Heart left ventricle (tissue), 16 donors: ENCODE data around the gene ZNF845. TPM values are rescaled to one million over a fixed set of nuclear protein-coding genes. Genes with fewer than 3 reads are reported as not detected.
"Not testable (repeated sequence)": the region's sequence is repeated elsewhere in the genome, so short reads cannot be mapped to it uniquely, and the experiment has no call there.

ENCODE experiments used
- ATAC-seq, 4 donors: fragments of 200-7000 bp; cut with Tn5 transposase; one replicate each; pipeline ENCODE4 v1.9.1; 2020 to 2022; ENCODE audit warnings: moderate library complexity in 4 of 4, mild to moderate bottlenecking in 3 of 4, moderate number of reproducible peaks in 1 of 4
- DNase-seq, 5 donors: peaks; one replicate each; pipeline ENCODE4 v3.0.0-alpha.2; 2020
- H3K27ac ChIP-seq, 12 donors: fragments of 200-600 bp; sonication (generic) in 4 of 12; one replicate each; pipeline versions ENCODE4 v1.5.0 to v1.8.0; 2016 to 2022; ENCODE audit warnings: mild to moderate bottlenecking in 2 of 12
- H3K27me3 ChIP-seq, 9 donors: fragments of 200-600 bp; sonication (generic) in 2 of 9; one replicate each; pipeline versions ENCODE4 v1.5.1 to v1.8.0; 2016 to 2022; ENCODE audit warnings: mild to moderate bottlenecking in 3 of 9
- H3K36me3 ChIP-seq, 9 donors: fragments of 200-600 bp; sonication (generic) in 2 of 9; one replicate each; pipeline versions ENCODE4 v1.5.0 to v1.8.0; 2018 to 2022; ENCODE audit warnings: mild to moderate bottlenecking in 2 of 9
- H3K4me1 ChIP-seq, 12 donors: fragments of 200-600 bp; sonication (generic) in 4 of 12; one replicate each; pipeline versions ENCODE4 v1.5.0 to v1.8.0; 2016 to 2022; ENCODE audit warnings: mild to moderate bottlenecking in 3 of 12
- H3K4me3 ChIP-seq, 12 donors: fragments of 200-600 bp; sonication (generic) in 4 of 12; one replicate each; pipeline versions ENCODE4 v1.5.0 to v1.8.0; 2017 to 2022; ENCODE audit warnings: mild to moderate bottlenecking in 9 of 12, moderate library complexity in 4 of 12
- H3K9me3 ChIP-seq, 12 donors: fragments of 200-600 bp; sonication (generic) in 4 of 12; one replicate each; pipeline versions ENCODE4 v1.5.0 to v1.8.0; 2016 to 2022; ENCODE audit warnings: mild to moderate bottlenecking in 1 of 12
- POLR2A ChIP-seq, 2 donors: fragments of 450-650 bp; IDR thresholded peaks; one replicate each; pipeline ENCODE4 v1.6.1; 2017; ENCODE audit warnings: antibody characterized with exemption in 2 of 2, mild to moderate bottlenecking in 2 of 2, moderate library complexity in 2 of 2
- WGBS, 4 donors: extraction: QIAGEN DNeasy Blood & Tissue Kit in 2 of 4; methylation state at CpG; one replicate each; pipeline versions ENCODE4 v1.1.5 to v1.1.7; 2013 to 2018; 5-methylcytosine and 5-hydroxymethylcytosine counted together
- intact Hi-C, 10 donors: fragments of 100-400 bp; cut with DNase I; formaldehyde crosslinking; loops; one replicate each; pipeline versions ENCODE4 v1.11.1 to v1.14.2; 2022
- polyA plus RNA-seq, 2 donors: library from polyadenylated mRNA; stranded (reverse); fragments of 200-250 nt; gene quantifications; one replicate each; pipeline ENCODE4 v1.2.3, GENCODE V29; 2013
- total RNA-seq, 9 donors: library from RNA; depleted of rRNA in 2 of 9; stranded (reverse); fragments of >200 nt in 2 of 9; fragmentation: NEBNext Ultra II Directional in 3 of 9; extraction: Animal tissue kit (Norgen Biotek cat#: 25700) in 3 of 9; gene quantifications; one replicate each; pipeline versions ENCODE4 v1.1.0 to v1.2.4, GENCODE V29; 2016 to 2023
- TF ChIP-seq, protein P1 (sequence below), 12 donors: fragments of 200-600 bp; sonication (generic) in 4 of 12; IDR thresholded peaks; one replicate each; pipeline versions ENCODE4 v1.5.0 to v1.8.0; 2018 to 2022; ENCODE audit warnings: antibody characterized with exemption in 12 of 12, mild to moderate bottlenecking in 5 of 12
- donor health status: ischemic (EF 13 %, LVEDD 7.1; RV severe dilation, severe dysfunction).
- donor health status: healthy with polysubstance abuse.
- donor health status: DM: no; HTN: yes; CAD: no.
- donor health status: DM: no; HTN: no; CAD: no.
- donor health status: ischemic (EF 25% LVEDD 6.9; RV normal size, moderate dysfunction).
- donor health status: ischemic (EF 25% LVEDD 5.7; RV mildly dilated, moderate dysfunction).
- donor health status: healthy.
- donor health status: DM: yes; HTN: yes; CAD: no.
- donor health status: ischemic (EF 35%, LVEDD 5.7; RV mildly dilated, moderate dysfunction).
- donor health status: nonischemic (EF 11% LVEDD 7.7; RV severe dilation, severe dysfunction).
- donor health status: DM: yes; HTN: yes; CAD: no.
- donor health status: PGD.
- donor health status: ischemic (EF 29% LVEDD 5.4; RV normal size, mild dysfunction).
- donor health status: nonischemic (EF 23%, LVEDD 6.1; RV moderate dilation, normal function).

The ZNF845 gene
- total and polyA plus RNA-seq, 11 donors: 1.5 to 5.7 (median 3.5) TPM

GRCh38 chr19:53294786-53295441, 38.6 kb upstream of the ZNF845 start:
- Histone ChIP-seq H3K9me3 (peaks cover 0 to 50% (median 29%) of the 10 kb centered on the region in 12 donors), H3K27me3 (no peaks in the 10 kb centered on the region), H3K4me1 (no peaks in the 10 kb centered on the region), H3K36me3 (no peaks in the 10 kb centered on the region), H3K27ac (no peak overlapping the region), H3K4me3 (no peak overlapping the region)
- WGBS, 4 donors: 68 to 86% (median 79%) methylated on average over 7 of the region's 7 CpGs
- no peak for DNase-seq
- intact Hi-C loops: no loop called here
- ATAC-seq: no peak
- no peak for TF ChIP-seq POLR2A (IDR thresholded peaks at IDR 0.05)
- TF ChIP-seq, protein P1, sequence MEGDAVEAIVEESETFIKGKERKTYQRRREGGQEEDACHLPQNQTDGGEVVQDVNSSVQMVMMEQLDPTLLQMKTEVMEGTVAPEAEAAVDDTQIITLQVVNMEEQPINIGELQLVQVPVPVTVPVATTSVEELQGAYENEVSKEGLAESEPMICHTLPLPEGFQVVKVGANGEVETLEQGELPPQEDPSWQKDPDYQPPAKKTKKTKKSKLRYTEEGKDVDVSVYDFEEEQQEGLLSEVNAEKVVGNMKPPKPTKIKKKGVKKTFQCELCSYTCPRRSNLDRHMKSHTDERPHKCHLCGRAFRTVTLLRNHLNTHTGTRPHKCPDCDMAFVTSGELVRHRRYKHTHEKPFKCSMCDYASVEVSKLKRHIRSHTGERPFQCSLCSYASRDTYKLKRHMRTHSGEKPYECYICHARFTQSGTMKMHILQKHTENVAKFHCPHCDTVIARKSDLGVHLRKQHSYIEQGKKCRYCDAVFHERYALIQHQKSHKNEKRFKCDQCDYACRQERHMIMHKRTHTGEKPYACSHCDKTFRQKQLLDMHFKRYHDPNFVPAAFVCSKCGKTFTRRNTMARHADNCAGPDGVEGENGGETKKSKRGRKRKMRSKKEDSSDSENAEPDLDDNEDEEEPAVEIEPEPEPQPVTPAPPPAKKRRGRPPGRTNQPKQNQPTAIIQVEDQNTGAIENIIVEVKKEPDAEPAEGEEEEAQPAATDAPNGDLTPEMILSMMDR (IDR thresholded peaks at IDR 0.05): no peak

GRCh38 chr19:53301341-53301740, 32.2 kb upstream of the ZNF845 start:
- ATAC-seq, H3K4me3 ChIP-seq, H3K36me3 ChIP-seq, H3K4me1 ChIP-seq, DNase-seq, intact Hi-C loops, H3K9me3 ChIP-seq, H3K27ac ChIP-seq: not testable (repeated sequence)
- WGBS, 4 donors: 60% methylated on average over 1 to 2 of the region's 8 CpGs; no CpG with 5 or more reads in 2 of the 4 donors
- H3K27me3 ChIP-seq: peaks cover 0 to 25% (median 0%) of the 10 kb centered on the region in 9 donors

GRCh38 chr19:53308339-53308811, 25.2 kb upstream of the ZNF845 start:
- TF ChIP-seq POLR2A (IDR thresholded peaks at IDR 0.05): no peak
- TF ChIP-seq, protein P1 (IDR thresholded peaks at IDR 0.05): peak in 11 of 12 donors; percentile 10 to 64 (median 48)
- peak overlapping the region in 1 of 12 donors; percentile 16 for H3K4me3 ChIP-seq
- no peak overlapping the region for H3K27ac ChIP-seq
- peaks cover 0 to 70% (median 24%) of the 10 kb centered on the region in 9 donors for H3K27me3 ChIP-seq
- no peaks in the 10 kb centered on the region for H3K9me3 ChIP-seq
- 3 to 11% (median 4%) methylated on average over 7 to 32 of the region's 32 CpGs for WGBS, 4 donors
- peaks cover 0 to 5% (median 0%) of the 10 kb centered on the region in 12 donors for H3K4me1 ChIP-seq
- ATAC-seq (peak in 1 of 4 donors; percentile 15), DNase-seq (peak in 1 of 5 donors; percentile 26)
- intact Hi-C loops: no loop called here
- H3K36me3 ChIP-seq: no peaks in the 10 kb centered on the region

DNA sequence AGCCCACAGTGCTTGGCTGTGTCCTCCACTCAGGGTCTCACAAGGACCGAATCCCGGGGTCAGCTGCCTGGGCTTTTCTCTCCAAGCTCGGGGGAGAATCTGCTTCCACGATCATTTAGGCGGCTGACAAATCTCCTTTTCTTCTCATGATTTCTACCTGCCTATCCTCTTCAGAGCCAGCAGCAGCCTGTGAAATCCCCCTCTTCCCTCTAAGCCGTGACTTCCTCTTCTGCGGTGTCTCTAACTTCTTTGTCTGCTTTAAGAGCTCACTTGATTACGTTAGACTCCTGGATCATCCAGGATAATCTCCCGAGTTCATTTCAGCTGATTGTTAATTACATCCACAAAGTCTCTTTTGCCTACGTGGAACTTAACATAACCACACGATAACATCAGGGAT, 22.5 kb upstream of the ZNF845 start:
- intact Hi-C loops: no loop called here
- H3K36me3 ChIP-seq: no peaks in the 10 kb centered on the region
- no peak for ATAC-seq
- DNase-seq: no peak
- H3K4me3 ChIP-seq: no peak overlapping the region
- no peak overlapping the region for H3K27ac ChIP-seq
- peaks cover 0 to 5% (median 0%) of the 10 kb centered on the region in 12 donors for H3K4me1 ChIP-seq
- H3K9me3 ChIP-seq: no peaks in the 10 kb centered on the region
- H3K27me3 ChIP-seq: peaks cover 0 to 69% (median 26%) of the 10 kb centered on the region in 9 donors
- no peak for TF ChIP-seq POLR2A (IDR thresholded peaks at IDR 0.05)
- TF ChIP-seq, protein P1 (IDR thresholded peaks at IDR 0.05): no peak
- 43 to 57% (median 49%) methylated on average over 11 of the region's 11 CpGs for whole genome bisulfite sequencing, 4 donors
